Activated CD8-positive, alpha-beta memory T cell treated with anti-CD3 and anti-CD28 coated beads, Interleukin-2, amount 10 ng/mL, durations not matched to agents 7 days and 5 days (primary cell): Measurements from ENCODE around the gene PLXND1. TPM values are rescaled to one million over a fixed set of nuclear protein-coding genes. Genes with fewer than 3 reads are reported as not detected.

Source experiments
- ATAC-seq: fragments of 150-1000 bp; cut with Tn5 transposase; one replicate; pipeline ENCODE4 v1.10.0; 2021; ENCODE audit warnings: moderate library complexity
- CTCF ChIA-PET: fragments of 350-600 bp; sonication (Branson Sonifier 250); formaldehyde crosslinking; loops from one replicate; lab custom pipeline; 2021; ENCODE audit warnings: antibody characterized with exemption; lab: Charles Lee
- DNase-seq: peaks from one replicate; pipeline ENCODE4 v3.0.0-alpha.2; 2020
- H3K27ac Mint-ChIP-seq: one replicate; pipeline ENCODE4 v1.8.0; 2021; ENCODE audit warnings: mild to moderate bottlenecking, mixed read lengths
- H3K27me3 Mint-ChIP-seq: one replicate; pipeline ENCODE4 v1.8.0; 2021; ENCODE audit warnings: mixed read lengths
- H3K36me3 Mint-ChIP-seq: one replicate; pipeline ENCODE4 v1.8.0; 2021; ENCODE audit warnings: mild to moderate bottlenecking, mixed read lengths
- H3K4me1 Mint-ChIP-seq: one replicate; pipeline ENCODE4 v1.8.0; 2021; ENCODE audit warnings: mixed read lengths
- H3K4me3 Mint-ChIP-seq: one replicate; pipeline ENCODE4 v1.8.0; 2021; ENCODE audit warnings: mild to moderate bottlenecking, moderate library complexity, mixed read lengths
- H3K9me3 Mint-ChIP-seq: one replicate; pipeline ENCODE4 v1.8.0; 2022; ENCODE audit warnings: low read depth, mixed read lengths
- total RNA-seq, 2 experiments: library from RNA; stranded (reverse); gene quantifications; one replicate each; pipeline ENCODE4 v1.2.3, GENCODE V29; 2021

PLXND1 gene
- total RNA-seq, 2 experiments from 2014 or later: 1.1 to 3.0 TPM

DNA sequence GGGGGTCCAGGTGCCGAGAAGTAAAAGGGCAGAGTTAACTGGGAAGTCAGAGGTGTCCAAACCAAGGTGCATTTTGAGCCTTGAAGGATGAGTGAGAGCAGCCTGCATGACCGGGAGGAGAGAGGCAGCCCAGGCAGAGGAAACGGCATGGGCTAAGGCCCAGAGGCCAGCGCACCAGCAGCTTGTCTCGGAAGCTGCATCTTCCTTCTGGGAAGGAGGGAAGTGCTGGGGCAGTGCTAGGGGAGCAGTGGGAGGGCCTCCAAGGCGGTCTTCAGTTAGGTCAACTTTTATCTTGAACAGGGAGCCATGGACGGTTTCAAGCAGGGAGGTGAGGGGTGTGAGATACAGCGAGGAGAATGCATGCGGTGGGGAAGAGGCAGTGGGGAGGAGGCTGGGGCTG, 62.5 kb downstream of the PLXND1 start:
- CTCF ChIA-PET: interaction anchor here (1.2 kb wide), 1 partner anchor 54 kb away, joined by 3 read pairs; no protein-coding TSS in a partner anchor
- Mint-ChIP-seq H3K36me3 (no peaks in the 10 kb centered on the region), H3K4me1 (no peaks in the 10 kb centered on the region), H3K9me3 (no peaks in the 10 kb centered on the region), H3K4me3 (no peak overlapping the region), H3K27me3 (no peaks in the 10 kb centered on the region), H3K27ac (no peak overlapping the region)
- ATAC-seq: no peak
- DNase-seq: no peak

GRCh38 chr3:129543156-129543790, 63.2 kb downstream of the PLXND1 start, which contains the start of gene H1-8:
TSS of gene H1-8 (plus strand) at chr3:129543175. CDS start at chr3:129543219, 44 bp downstream.
- no peaks in the 10 kb centered on the region for H3K27me3 Mint-ChIP-seq
- H3K4me1 Mint-ChIP-seq: no peaks in the 10 kb centered on the region
- no peak within 1 kb of the TSS for H3K4me3 Mint-ChIP-seq
- CTCF ChIA-PET: interaction anchor here (1.2 kb wide), 1 partner anchor 53 kb away, joined by 3 read pairs; no protein-coding TSS in a partner anchor
- no peak for ATAC-seq
- no peaks in the 10 kb centered on the region for H3K36me3 Mint-ChIP-seq
- no peaks in the 10 kb centered on the region for H3K9me3 Mint-ChIP-seq
- no peak for DNase-seq
- H3K27ac Mint-ChIP-seq: no peak within 1 kb of the TSS

- ATAC-seq: no peak
These were observed 63.7 kb downstream of the PLXND1 start for GRCh38 chr3:129542747-129543146.

GRCh38 chr3:129540776-129541516, 65.5 kb downstream of the PLXND1 start:
- CTCF ChIA-PET: no interaction called here
- no peaks in the 10 kb centered on the region for H3K9me3 Mint-ChIP-seq
- peaks cover 2% of the 10 kb centered on the region for H3K27me3 Mint-ChIP-seq
- no peak for DNase-seq
- no peak overlapping the region for H3K4me3 Mint-ChIP-seq
- H3K4me1 Mint-ChIP-seq: no peaks in the 10 kb centered on the region
- no peak overlapping the region for H3K27ac Mint-ChIP-seq
- H3K36me3 Mint-ChIP-seq: no peaks in the 10 kb centered on the region
- no peak for ATAC-seq

More at GRCh38 chr3:129542747-129543146, 63.7 kb downstream of the PLXND1 start:
- Mint-ChIP-seq H3K27me3 (no peaks in the 10 kb centered on the region), H3K4me3 (no peak overlapping the region), H3K9me3 (no peaks in the 10 kb centered on the region), H3K36me3 (no peaks in the 10 kb centered on the region), H3K27ac (no peak overlapping the region), H3K4me1 (no peaks in the 10 kb centered on the region)
- CTCF ChIA-PET: no interaction called here
- DNase-seq: no peak

- Mint-ChIP-seq H3K27ac (no peak overlapping the region), H3K4me3 (no peak overlapping the region), H3K9me3 (no peaks in the 10 kb centered on the region), H3K27me3 (peaks cover 4% of the 10 kb centered on the region), H3K36me3 (no peaks in the 10 kb centered on the region), H3K4me1 (no peaks in the 10 kb centered on the region)
- no peak for DNase-seq
- no peak for ATAC-seq
- CTCF ChIA-PET: interaction anchor here (0.8 to 1.2 kb wide), 2 partner anchors 15 to 49 kb away, joined by 3 read pairs; no protein-coding TSS in a partner anchor
These were observed 67.3 kb downstream of the PLXND1 start for GRCh38 chr3:129539206-129539605.

- no peak for DNase-seq
- CTCF ChIA-PET: interaction anchor here (0.5 to 1.2 kb wide), 2 partner anchors 18 to 351 kb away, joined by 3 to 5 read pairs; no protein-coding TSS in a partner anchor
These were observed 69.7 kb downstream of the PLXND1 start for GRCh38 chr3:129536804-129537203.

DNA sequence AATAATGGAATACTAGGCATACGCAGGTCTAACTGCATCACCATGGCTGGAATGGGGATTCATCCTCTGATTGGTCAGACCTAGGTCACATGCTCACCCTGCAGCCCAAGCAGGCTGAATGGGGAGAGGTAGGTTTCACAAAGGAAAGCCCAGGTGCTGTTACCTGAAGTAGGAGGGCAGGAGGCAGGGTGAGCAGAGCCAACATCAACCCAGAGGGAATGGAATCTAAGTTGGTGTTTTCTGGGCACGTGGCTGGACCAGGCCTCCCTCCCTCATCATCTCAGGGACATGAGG, 70.2 kb downstream of the PLXND1 start:
- no peak for DNase-seq
- Mint-ChIP-seq H3K27me3 (peaks cover 4% of the 10 kb centered on the region), H3K36me3 (no peaks in the 10 kb centered on the region), H3K4me1 (no peaks in the 10 kb centered on the region), H3K9me3 (no peaks in the 10 kb centered on the region), H3K4me3 (no peak overlapping the region), H3K27ac (no peak overlapping the region)
- CTCF ChIA-PET: interaction anchor here (0.5 kb wide), 1 partner anchor 351 kb away, joined by 5 read pairs; no protein-coding TSS in a partner anchor
- no peak for ATAC-seq

More at GRCh38 chr3:129536804-129537203, 69.7 kb downstream of the PLXND1 start:
- Mint-ChIP-seq H3K4me3 (no peak overlapping the region), H3K27ac (no peak overlapping the region), H3K36me3 (no peaks in the 10 kb centered on the region), H3K9me3 (no peaks in the 10 kb centered on the region), H3K4me1 (no peaks in the 10 kb centered on the region), H3K27me3 (peaks cover 4% of the 10 kb centered on the region)
- no peak for ATAC-seq

DNA sequence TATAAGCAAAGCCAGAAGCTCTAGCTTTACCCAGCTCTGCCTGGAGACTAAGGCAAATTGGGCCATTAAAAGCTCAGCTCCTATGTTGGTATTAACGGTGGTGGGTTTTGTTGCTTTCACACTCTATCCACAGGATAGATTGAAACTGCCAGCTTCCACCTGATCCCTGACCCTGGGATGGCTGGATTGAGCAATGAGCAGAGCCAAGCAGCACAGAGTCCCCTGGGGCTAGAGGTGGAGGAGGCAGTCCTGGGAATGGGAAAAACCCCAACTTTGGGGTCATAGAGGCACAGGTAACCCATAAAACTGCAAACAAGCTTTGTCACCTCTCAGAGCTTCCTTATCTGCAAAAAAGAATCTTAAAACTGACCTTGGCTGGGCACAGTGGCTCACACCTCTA, 71.4 kb downstream of the PLXND1 start:
- Mint-ChIP-seq H3K27me3 (peaks cover 4% of the 10 kb centered on the region), H3K36me3 (no peaks in the 10 kb centered on the region), H3K27ac (no peak overlapping the region), H3K4me1 (no peaks in the 10 kb centered on the region), H3K4me3 (no peak overlapping the region), H3K9me3 (no peaks in the 10 kb centered on the region)
- ATAC-seq (no peak), DNase-seq (no peak)
- CTCF ChIA-PET: interaction anchor here (0.7 kb wide), 1 partner anchor 11 kb away, joined by 3 read pairs; no protein-coding TSS in a partner anchor

GRCh38 chr3:129534428-129535027, 71.9 kb downstream of the PLXND1 start:
- CTCF ChIA-PET: interaction anchor here (0.7 kb wide), 1 partner anchor 10 kb away, joined by 3 read pairs; no protein-coding TSS in a partner anchor
- H3K4me3 Mint-ChIP-seq: no peak overlapping the region
- H3K36me3 Mint-ChIP-seq: no peaks in the 10 kb centered on the region
- no peak for DNase-seq
- H3K9me3 Mint-ChIP-seq: no peaks in the 10 kb centered on the region
- H3K4me1 Mint-ChIP-seq: no peaks in the 10 kb centered on the region
- no peak overlapping the region for H3K27ac Mint-ChIP-seq
- ATAC-seq: no peak
- peaks cover 4% of the 10 kb centered on the region for H3K27me3 Mint-ChIP-seq

DNA sequence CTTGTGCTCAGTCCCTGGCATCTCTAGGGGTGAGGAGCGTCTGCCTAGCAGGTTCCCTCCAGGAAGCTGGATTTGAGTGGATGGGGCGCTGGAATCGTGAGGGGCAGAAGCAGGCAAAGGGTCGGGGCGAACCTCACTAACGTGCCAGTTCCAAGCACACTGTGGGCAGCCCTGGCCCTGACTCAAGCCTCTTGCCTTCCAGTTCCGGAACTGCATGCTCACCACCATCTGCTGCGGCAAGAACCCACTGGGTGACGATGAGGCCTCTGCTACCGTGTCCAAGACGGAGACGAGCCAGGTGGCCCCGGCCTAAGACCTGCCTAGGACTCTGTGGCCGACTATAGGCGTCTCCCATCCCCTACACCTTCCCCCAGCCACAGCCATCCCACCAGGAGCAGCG, 73.1 kb downstream of the PLXND1 start:
- Mint-ChIP-seq H3K4me3 (no peak overlapping the region), H3K9me3 (no peaks in the 10 kb centered on the region), H3K4me1 (no peaks in the 10 kb centered on the region), H3K27me3 (peaks cover 4% of the 10 kb centered on the region), H3K36me3 (no peaks in the 10 kb centered on the region), H3K27ac (no peak overlapping the region)
- CTCF ChIA-PET: no interaction called here
- ATAC-seq (no peak), DNase-seq (no peak)

DNA sequence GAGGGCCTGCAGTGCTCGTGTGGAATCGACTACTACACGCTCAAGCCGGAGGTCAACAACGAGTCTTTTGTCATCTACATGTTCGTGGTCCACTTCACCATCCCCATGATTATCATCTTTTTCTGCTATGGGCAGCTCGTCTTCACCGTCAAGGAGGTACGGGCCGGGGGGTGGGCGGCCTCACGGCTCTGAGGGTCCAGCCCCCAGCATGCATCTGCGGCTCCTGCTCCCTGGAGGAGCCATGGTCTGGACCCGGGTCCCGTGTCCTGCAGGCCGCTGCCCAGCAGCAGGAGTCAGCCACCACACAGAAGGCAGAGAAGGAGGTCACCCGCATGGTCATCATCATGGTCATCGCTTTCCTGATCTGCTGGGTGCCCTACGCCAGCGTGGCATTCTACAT, 74.2 kb downstream of the PLXND1 start:
- H3K27me3 Mint-ChIP-seq: peaks cover 3% of the 10 kb centered on the region
- H3K9me3 Mint-ChIP-seq: no peaks in the 10 kb centered on the region
- no peak overlapping the region for H3K27ac Mint-ChIP-seq
- DNase-seq (no peak), ATAC-seq (no peak)
- H3K36me3 Mint-ChIP-seq: no peaks in the 10 kb centered on the region
- no peaks in the 10 kb centered on the region for H3K4me1 Mint-ChIP-seq
- CTCF ChIA-PET: no interaction called here
- no peak overlapping the region for H3K4me3 Mint-ChIP-seq

- no peak overlapping the region for H3K4me3 Mint-ChIP-seq
- peaks cover 2% of the 10 kb centered on the region for H3K27me3 Mint-ChIP-seq
- ATAC-seq (no peak), DNase-seq (no peak)
- no peak overlapping the region for H3K27ac Mint-ChIP-seq
- no peaks in the 10 kb centered on the region for H3K4me1 Mint-ChIP-seq
- no peaks in the 10 kb centered on the region for H3K9me3 Mint-ChIP-seq
- CTCF ChIA-PET: no interaction called here
- no peaks in the 10 kb centered on the region for H3K36me3 Mint-ChIP-seq
These were observed 74.8 kb downstream of the PLXND1 start for GRCh38 chr3:129531699-129532098.

DNA sequence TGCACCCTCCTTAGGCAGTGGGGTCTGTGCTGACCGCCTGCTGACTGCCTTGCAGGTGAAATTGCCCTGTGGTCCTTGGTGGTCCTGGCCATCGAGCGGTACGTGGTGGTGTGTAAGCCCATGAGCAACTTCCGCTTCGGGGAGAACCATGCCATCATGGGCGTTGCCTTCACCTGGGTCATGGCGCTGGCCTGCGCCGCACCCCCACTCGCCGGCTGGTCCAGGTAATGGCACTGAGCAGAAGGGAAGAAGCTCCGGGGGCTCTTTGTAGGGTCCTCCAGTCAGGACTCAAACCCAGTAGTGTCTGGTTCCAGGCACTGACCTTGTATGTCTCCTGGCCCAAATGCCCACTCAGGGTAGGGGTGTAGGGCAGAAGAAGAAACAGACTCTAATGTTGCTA, 75.7 kb downstream of the PLXND1 start:
- Mint-ChIP-seq H3K27me3 (peaks cover 2% of the 10 kb centered on the region), H3K4me3 (no peak overlapping the region), H3K36me3 (no peaks in the 10 kb centered on the region), H3K27ac (no peak overlapping the region), H3K9me3 (no peaks in the 10 kb centered on the region), H3K4me1 (no peaks in the 10 kb centered on the region)
- no peak for DNase-seq
- CTCF ChIA-PET: interaction anchor here (0.5 to 0.7 kb wide), 2 partner anchors 397 to 931 kb away, joined by 3 read pairs; no protein-coding TSS in a partner anchor
- no peak for ATAC-seq
